ENCODE data around the gene FAM177A1. TPM values are rescaled to one million over a fixed set of nuclear protein-coding genes. Genes with fewer than 3 reads are reported as not detected.

The FAM177A1 gene
- total and polyA plus RNA-seq, 9 of the 15 experiments (the other 6 are each of a cell fraction or from before 2014, with no cell fraction given), result 7.7 to 36.2 (median 29.9) TPM

DNA sequence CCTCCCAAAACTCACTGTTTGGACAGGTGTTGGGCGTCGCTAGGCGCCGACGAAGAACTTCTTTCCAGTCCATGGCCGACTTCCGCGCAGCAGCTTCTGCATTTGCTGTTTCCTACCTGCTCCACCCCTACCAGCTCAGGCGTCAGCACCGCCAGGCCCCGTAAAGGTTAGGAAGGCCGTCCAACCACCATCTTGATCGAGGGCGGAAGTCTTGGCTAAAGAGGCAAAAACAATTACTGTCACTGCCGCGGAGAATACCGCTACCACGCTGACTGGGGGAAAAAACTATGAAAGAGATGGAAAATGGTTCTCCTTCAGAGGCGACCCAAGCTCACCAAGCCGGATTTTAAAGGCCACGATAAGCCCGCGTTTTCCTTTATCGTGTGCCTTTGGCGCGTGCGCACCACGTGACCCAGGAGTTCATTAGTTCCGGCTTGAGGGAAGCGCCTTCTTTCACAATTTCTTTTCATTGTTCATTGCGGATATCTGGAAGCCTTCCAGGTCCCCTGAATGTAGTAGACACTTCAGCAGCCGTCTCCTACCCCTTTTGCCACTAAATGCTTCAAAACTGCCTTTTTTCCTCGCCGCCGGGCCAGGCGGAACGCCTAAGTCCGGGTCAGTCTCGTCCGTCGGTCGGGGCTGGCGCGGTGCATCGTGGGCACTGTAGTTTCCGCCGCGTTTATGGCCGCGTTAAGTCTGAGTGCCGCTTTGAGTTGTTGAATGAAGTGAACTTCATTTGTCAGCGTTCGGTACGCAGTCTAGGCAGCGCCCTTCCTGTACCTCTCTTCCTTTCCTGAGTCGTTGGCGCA, 76.0 kb downstream of the FAM177A1 start, which contains the start of the genes PPP2R3C and PRORP (continued):
- peak in 1 of 2 experiments; percentile 61; a peak in 1 of 4 replicates for TF ChIP-seq FOXA3 (CRISPR knock-in tag; conservative IDR thresholded peaks at IDR 0.05 in 1 of 2, IDR thresholded peaks at IDR 0.05 in 1 of 2)
- TF ChIP-seq C11orf30 (IDR thresholded peaks at IDR 0.05; ENCODE audit: low read depth), result peak; percentile 51
- TF ChIP-seq, protein P1, sequence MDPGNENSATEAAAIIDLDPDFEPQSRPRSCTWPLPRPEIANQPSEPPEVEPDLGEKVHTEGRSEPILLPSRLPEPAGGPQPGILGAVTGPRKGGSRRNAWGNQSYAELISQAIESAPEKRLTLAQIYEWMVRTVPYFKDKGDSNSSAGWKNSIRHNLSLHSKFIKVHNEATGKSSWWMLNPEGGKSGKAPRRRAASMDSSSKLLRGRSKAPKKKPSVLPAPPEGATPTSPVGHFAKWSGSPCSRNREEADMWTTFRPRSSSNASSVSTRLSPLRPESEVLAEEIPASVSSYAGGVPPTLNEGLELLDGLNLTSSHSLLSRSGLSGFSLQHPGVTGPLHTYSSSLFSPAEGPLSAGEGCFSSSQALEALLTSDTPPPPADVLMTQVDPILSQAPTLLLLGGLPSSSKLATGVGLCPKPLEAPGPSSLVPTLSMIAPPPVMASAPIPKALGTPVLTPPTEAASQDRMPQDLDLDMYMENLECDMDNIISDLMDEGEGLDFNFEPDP (CRISPR knock-in tag; IDR thresholded peaks at IDR 0.05), result no peak
- TF ChIP-seq SMAD3 (CRISPR knock-in tag; conservative IDR thresholded peaks at IDR 0.05), result no peak
- no peak for TF ChIP-seq SNRNP70 (optimal IDR thresholded peaks at IDR 0.05; ENCODE audit: low read depth, low read length)
- no peak for TF ChIP-seq SP2 (IDR thresholded peaks at IDR 0.05; ENCODE audit: extremely low read depth, low read depth, low read length, poor library complexity, severe bottlenecking)
- TF ChIP-seq, protein P2, sequence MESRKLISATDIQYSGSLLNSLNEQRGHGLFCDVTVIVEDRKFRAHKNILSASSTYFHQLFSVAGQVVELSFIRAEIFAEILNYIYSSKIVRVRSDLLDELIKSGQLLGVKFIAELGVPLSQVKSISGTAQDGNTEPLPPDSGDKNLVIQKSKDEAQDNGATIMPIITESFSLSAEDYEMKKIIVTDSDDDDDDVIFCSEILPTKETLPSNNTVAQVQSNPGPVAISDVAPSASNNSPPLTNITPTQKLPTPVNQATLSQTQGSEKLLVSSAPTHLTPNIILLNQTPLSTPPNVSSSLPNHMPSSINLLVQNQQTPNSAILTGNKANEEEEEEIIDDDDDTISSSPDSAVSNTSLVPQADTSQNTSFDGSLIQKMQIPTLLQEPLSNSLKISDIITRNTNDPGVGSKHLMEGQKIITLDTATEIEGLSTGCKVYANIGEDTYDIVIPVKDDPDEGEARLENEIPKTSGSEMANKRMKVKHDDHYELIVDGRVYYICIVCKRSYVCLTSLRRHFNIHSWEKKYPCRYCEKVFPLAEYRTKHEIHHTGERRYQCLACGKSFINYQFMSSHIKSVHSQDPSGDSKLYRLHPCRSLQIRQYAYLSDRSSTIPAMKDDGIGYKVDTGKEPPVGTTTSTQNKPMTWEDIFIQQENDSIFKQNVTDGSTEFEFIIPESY (CRISPR knock-in tag; IDR thresholded peaks at IDR 0.05), result peak; percentile 70
- TF ChIP-seq, protein P3, sequence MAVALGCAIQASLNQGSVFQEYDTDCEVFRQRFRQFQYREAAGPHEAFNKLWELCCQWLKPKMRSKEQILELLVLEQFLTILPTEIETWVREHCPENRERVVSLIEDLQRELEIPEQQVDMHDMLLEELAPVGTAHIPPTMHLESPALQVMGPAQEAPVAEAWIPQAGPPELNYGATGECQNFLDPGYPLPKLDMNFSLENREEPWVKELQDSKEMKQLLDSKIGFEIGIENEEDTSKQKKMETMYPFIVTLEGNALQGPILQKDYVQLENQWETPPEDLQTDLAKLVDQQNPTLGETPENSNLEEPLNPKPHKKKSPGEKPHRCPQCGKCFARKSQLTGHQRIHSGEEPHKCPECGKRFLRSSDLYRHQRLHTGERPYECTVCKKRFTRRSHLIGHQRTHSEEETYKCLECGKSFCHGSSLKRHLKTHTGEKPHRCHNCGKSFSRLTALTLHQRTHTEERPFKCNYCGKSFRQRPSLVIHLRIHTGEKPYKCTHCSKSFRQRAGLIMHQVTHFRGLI (CRISPR knock-in tag; IDR thresholded peaks at IDR 0.05), result no peak
- no peak for TF ChIP-seq ZNF253 (CRISPR knock-in tag; conservative IDR thresholded peaks at IDR 0.05)
- no peak for TF ChIP-seq BCOR (IDR thresholded peaks at IDR 0.05)
- TF ChIP-seq MEF2D (tag; conservative IDR thresholded peaks at IDR 0.05; ENCODE audit: low read depth), result no peak
- TF ChIP-seq RBM17 (IDR thresholded peaks at IDR 0.05; ENCODE audit: borderline replicate concordance, low read depth, low read length), result no peak
- no peak for TF ChIP-seq BRD9 (IDR thresholded peaks at IDR 0.05; ENCODE audit: low read depth, partially characterized antibody)
- TF ChIP-seq ZNF445 (CRISPR knock-in tag; IDR thresholded peaks at IDR 0.05; ENCODE audit: low read depth), result no peak
- TF ChIP-seq HMGN3 (IDR thresholded peaks at IDR 0.05; ENCODE audit: borderline replicate concordance, extremely low read depth, insufficient read length, low read depth, low read length), result no peak
- TF ChIP-seq, protein P4, sequence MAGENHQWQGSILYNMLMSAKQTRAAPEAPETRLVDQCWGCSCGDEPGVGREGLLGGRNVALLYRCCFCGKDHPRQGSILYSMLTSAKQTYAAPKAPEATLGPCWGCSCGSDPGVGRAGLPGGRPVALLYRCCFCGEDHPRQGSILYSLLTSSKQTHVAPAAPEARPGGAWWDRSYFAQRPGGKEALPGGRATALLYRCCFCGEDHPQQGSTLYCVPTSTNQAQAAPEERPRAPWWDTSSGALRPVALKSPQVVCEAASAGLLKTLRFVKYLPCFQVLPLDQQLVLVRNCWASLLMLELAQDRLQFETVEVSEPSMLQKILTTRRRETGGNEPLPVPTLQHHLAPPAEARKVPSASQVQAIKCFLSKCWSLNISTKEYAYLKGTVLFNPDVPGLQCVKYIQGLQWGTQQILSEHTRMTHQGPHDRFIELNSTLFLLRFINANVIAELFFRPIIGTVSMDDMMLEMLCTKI (IDR thresholded peaks at IDR 0.05; ENCODE audit: partially characterized antibody), result no peak
- TF ChIP-seq, protein P5, sequence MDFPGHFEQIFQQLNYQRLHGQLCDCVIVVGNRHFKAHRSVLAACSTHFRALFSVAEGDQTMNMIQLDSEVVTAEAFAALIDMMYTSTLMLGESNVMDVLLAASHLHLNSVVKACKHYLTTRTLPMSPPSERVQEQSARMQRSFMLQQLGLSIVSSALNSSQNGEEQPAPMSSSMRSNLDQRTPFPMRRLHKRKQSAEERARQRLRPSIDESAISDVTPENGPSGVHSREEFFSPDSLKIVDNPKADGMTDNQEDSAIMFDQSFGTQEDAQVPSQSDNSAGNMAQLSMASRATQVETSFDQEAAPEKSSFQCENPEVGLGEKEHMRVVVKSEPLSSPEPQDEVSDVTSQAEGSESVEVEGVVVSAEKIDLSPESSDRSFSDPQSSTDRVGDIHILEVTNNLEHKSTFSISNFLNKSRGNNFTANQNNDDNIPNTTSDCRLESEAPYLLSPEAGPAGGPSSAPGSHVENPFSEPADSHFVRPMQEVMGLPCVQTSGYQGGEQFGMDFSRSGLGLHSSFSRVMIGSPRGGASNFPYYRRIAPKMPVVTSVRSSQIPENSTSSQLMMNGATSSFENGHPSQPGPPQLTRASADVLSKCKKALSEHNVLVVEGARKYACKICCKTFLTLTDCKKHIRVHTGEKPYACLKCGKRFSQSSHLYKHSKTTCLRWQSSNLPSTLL (IDR thresholded peaks at IDR 0.05), result no peak
- peak; percentile 89 for TF ChIP-seq FOXJ2 (tag; IDR thresholded peaks at IDR 0.05)
- no peak for TF ChIP-seq TFAM (CRISPR knock-in tag; conservative IDR thresholded peaks at IDR 0.05)

All from K562 (cell line).